Measurements from ENCODE around the gene ZNF667.

The ZNF667 gene

GRCh38 chr19:56476651-56477428 is at the start of gene ZNF667:
TSS of gene ZNF667 (minus strand) at chr19:56477345. CDS start at chr19:56462370, 14,975 bp downstream.
- DNase-seq, result peak; percentile 17

- no peak for DNase-seq
Observed at GRCh38 chr19:56525214-56525860, 48.2 kb upstream of the ZNF667 start.

GRCh38 chr19:56508290-56508778 is 31.2 kb upstream of the ZNF667 start:
- DNase-seq, result no peak

DNA sequence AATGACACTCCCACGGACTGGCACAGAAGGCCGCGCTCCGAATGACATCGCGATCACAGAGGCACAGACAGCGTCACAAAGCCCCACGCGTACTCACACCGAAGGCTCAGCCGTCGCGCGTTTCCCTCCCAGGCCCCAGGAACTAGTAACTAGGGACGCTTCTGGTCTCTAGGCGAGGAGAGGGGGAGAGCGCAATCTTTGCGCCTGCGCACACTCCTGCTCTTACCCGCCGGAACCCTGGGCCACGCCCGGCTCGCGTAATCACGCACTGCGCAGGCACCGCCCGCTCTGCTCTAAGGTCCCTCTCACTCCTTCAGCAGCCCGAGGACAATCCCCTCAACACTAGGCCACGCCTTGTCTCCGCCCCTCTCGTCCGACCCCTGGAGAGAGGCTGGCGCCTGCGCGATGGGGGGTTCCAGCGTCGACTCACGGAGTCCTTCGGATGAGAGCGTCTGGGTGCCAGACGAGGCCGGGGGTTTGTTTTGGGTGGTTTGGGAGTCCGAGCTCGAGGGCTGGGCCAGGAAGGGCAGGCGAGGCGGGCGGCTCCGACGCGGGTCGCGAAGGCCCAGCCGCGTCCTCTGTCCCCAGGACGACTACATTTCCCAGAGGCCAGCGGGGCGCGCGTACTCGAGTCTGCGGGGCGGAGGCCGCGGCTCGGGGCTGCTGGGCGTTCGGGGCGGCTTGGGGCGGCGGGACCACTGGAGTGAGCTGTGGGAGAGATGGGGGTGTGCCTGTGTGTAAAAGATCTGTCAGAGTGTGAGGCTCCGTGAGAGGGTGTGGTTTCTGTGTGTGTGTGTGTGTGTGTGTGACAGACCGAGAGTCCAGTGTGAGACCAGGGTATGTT is 30.5 kb upstream of the ZNF667 start, which contains the start of gene ZNF471:
ZNF471 (plus strand) TSS at position 410 of the 844 bp plus-strand sequence. CDS start 3,717 bp downstream, outside the sequence.
- DNase-seq, result peak; percentile 85

DNA sequence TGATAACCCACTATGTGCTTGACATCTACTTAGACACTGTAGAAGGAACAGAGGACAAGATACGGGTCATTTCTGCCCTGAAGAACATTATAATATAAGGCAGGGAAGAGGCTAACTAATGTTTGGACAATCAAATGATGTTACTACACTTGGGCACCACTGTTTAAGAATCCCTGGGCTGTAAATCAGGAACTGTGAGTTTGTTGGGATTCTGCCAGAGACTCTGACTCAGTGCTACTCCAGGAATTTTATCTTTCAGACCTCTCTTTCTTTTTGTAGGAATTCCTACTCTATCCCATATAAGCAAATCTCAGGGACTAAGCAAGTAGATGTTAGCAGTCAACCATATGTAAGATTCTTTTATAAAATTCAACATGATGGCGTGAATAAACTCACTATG is 27.4 kb upstream of the ZNF667 start:
- DNase-seq, result no peak

GRCh38 chr19:56491399-56491798 is 14.3 kb upstream of the ZNF667 start:
- no peak for DNase-seq

GRCh38 chr19:56477429-56478338 is 539 bp upstream of the ZNF667 start:
- peak; percentile 42 for DNase-seq

- no peak for DNase-seq
Observed at GRCh38 chr19:56476093-56476492, 1.1 kb downstream of the ZNF667 start.

DNA sequence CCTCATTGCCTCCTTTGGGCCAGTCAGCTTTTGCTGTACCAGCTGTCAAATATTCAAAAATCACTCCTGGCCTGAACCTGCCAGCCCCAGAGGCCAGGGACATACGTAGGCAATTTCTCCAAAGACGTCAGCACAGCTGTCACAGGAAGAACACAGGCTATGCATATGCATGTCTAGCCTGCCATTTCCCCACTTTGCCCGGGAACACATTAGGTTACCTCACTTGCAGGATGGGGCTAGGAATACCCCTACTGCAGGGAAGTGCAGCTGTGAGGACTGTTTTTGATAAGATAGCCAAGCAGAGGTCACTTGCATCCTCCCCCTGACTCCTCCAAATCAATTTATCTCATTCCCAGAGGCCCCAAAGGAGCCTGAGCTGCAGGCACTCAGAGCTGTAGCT is 2.8 kb downstream of the ZNF667 start:
- DNase-seq, result no peak

DNA sequence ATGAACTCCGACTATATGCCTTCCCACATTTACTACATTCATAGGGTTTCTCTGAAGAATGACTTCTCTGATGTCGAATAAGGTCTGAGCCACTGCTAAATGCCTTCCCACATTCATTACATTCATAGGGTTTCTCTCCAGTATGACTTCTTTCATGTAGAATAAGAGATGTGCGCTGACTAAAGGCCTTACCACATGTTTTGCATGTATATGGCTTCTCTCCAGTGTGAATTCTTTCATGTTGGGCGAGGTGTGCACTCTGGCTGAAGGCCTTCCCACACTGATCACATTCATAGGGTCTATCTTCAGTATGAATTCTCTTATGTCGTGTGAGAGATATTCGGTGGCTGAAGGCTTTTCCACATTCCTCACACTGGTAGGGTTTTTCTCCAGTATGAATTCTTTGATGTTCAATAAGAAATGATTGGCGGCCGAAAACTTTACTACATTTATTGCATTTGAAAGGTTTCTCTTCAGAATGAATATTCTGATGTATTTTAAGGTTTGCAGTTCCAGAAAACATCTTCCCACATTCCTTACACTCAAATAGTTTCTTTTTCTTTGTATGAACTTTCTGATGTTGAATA is 35.8 kb downstream of the ZNF667 start:
- no peak for DNase-seq

DNA sequence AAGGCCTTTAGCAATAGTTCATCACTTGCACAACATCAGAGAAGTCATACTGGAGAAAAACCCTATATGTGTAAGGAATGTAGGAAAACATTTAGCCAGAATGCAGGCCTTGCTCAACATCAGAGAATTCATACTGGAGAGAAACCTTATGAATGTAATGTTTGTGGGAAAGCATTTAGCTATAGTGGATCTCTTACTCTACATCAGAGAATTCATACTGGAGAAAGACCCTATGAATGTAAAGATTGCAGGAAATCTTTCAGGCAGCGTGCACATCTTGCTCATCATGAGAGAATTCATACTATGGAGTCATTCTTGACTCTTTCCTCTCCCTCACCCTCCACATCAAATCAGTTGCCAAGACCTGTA is 53.2 kb downstream of the ZNF667 start:
- DNase-seq, result no peak

- no peak for DNase-seq
Observed at GRCh38 chr19:56423276-56423984, 53.7 kb downstream of the ZNF667 start.

DNA sequence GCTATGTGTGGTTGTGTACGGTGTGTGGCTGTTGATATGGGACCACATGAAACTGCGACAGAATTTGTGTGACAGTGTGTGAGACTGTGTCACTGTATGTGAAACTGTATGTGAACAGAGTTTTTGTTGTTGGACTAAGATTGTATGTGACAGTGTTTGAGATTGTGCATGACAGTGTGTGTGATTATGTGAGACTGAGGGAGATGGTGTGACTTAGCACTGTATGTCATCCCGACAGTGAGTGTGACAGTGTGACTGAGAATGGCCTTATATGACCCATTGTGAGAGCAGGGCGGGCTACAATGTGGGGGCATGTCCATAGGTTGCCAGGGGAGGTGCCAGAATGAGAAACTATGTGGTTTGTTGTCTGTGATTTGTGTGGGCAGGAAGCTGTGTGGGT is 72.1 kb downstream of the ZNF667 start:
- no peak for DNase-seq

DNA sequence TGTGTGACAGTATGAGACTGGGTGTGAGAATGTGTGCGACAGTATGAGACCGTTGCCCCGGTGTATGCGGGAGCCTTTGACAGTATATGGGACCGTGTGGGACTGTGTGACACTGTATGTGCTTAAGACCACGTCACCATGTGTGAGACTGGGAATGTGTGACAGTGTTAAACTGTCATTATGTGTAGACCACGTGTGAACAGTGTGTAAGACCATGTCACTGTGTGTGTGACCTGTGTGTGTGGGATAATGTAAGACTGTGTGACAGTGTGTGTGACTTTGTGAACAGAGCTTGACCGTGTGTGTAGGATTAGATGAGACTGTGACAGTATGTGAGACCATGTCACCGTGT is 72.5 kb downstream of the ZNF667 start:
- no peak for DNase-seq

DNA sequence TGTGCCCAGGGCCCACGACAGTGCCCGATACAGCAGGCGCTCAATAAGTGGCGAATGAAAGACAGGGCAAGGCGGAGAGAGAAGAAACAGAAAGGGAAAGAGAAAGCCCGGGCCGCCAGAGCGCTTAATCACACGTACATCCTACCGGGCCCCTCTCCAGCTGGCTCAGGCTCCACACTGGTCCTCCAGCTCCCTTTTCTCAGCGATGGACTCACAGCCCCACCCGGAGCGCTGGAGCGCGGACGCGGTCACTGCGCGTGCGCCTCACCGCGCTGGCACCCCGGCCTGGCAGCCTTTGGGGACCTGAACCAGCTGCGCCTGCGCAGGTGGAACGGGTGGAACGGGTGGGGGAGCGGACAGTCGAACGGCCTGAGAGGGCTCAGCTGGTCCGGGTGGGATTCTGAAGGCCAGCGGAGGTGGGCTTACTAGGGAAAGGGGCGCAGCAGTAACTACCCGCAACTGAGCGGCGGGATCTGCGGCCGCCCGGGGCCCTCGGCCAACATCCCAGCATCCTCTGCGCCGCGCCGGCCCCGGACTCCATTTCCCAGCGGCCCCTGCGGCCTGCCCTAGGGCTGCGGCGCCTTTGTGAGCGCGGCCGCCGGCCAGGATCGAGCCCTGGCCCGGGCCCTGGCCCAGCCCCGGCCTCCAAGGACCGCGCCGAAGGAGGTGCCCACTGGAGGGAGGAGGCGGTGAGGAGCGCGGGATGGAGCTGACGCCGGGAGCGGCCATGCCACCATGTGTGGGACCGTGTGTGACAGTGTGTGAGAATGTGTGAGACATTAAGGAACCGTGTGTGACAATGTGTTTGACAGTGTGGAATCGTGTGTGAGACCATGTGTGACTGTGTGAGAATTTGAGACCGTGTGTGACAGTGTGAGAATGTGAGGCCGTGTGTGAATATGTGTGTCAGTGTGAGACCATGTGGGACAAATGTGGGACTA is 73.1 kb downstream of the ZNF667 start, which contains the start of gene ZNF583:
ZNF583 (plus strand) TSS at position 569 of the 941 bp plus-strand sequence. CDS start 2,783 bp downstream, outside the sequence.
- peak; percentile 94 for DNase-seq

DNA sequence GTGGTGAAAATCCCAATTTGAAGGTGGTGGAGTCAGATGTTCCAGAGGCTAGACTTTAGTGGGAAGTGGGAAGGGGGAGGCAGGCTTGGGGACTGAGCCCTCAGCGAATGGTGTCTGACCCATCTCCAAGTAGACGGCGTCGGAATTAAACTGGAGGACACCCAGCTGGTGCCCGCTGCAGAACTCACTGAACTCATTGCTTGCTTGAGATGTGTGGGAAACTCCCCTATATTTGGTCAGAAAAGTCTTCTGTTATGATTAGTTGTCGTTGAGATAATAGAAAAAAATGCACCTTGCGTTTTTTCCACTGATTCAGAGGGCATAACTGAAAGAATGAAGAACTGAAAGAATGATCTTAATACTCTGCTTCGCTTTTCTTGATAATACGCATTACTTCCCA is 73.9 kb downstream of the ZNF667 start:
- DNase-seq, result no peak

DNA sequence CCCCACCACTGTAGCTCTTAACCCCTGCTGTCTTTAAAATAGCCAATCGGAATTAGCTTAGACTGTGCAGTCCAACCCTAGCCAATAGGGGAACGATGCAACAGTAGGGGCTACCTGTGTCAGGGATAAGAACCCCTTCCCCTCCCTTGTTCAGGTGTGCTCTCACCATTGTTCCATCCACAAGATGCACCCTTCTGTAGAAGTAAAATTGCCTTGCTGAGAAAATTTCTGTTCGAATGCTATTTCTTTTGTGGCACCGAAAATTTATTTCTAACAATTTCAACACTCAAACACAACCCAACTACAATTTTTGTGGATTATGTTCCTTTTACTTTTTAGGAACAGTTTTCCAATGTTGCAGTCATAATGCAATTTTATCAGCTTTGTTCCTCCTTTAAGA is 76.7 kb downstream of the ZNF667 start:
- DNase-seq, result no peak

DNA sequence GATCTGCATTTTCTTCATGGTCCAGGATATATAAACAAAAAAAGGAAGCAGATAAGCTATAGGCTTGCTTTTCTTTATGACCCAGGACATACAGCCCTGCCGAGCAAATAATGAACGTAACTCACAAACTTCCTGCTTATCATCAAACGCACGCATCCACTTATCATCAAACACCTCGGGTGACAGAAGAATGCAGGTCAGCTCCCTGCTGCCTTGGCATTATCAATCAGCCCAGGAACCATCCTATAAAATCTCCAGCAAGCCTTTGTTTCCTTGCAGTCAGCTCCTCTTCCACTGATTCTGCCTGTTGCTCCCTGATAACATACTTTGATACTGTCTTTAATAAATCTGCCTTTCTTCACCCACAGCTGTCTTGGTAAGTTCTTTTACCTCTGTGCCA is 78.3 kb downstream of the ZNF667 start:
- DNase-seq, result no peak

GRCh38 chr19:56393119-56394012 is 83.8 kb downstream of the ZNF667 start, which contains the start of gene ZNF582:
TSS of gene ZNF582 (minus strand) at chr19:56393534. CDS start at chr19:56391752, 1,782 bp downstream.
- DNase-seq, result peak; percentile 95
